GM12864 (cell line): ENCODE measurements around the gene GATB.

ENCODE experiments used
- DNase-seq: peaks from one replicate; pipeline ENCODE4 v3.0.0-alpha.2; 2011; ENCODE audit warnings: low read depth
- H3K4me3 ChIP-seq: 2 replicates; pipeline ENCODE4 v1.5.1; 2011; ENCODE audit warnings: mild to moderate bottlenecking, low read depth, low read length, control low read depth
- TF ChIP-seq, protein P1 (sequence below): IDR thresholded peaks from 2 replicates; pipeline ENCODE4 v1.5.1; 2011; ENCODE audit warnings: low read depth, mild to moderate bottlenecking, moderate library complexity, low read length, control low read depth, inconsistent platforms; ENCODE audit errors: missing control alignments

Gene GATB

DNA sequence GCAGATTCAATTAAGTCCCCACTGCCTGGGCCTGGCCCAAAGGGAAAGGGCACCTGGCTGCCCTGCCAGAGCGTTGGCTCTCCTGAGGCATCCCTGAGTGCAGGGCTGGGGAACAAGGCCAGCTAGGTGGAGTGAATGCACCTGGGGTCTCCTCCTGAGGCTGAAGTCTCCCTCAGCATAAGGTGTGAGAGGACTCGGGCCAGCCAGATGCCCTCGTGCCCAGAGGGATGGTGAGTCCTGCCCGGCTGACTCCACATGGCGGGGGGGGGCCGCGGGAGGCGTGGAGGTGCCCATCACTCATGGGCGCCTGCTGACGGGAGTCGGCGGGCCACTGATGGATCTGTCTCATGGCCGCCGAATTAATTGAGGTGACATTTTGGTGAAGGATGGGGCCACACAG, 87.8 kb downstream of the GATB start:
- no peak overlapping the region for H3K4me3 ChIP-seq
- DNase-seq: no peak
- TF ChIP-seq, protein P1, sequence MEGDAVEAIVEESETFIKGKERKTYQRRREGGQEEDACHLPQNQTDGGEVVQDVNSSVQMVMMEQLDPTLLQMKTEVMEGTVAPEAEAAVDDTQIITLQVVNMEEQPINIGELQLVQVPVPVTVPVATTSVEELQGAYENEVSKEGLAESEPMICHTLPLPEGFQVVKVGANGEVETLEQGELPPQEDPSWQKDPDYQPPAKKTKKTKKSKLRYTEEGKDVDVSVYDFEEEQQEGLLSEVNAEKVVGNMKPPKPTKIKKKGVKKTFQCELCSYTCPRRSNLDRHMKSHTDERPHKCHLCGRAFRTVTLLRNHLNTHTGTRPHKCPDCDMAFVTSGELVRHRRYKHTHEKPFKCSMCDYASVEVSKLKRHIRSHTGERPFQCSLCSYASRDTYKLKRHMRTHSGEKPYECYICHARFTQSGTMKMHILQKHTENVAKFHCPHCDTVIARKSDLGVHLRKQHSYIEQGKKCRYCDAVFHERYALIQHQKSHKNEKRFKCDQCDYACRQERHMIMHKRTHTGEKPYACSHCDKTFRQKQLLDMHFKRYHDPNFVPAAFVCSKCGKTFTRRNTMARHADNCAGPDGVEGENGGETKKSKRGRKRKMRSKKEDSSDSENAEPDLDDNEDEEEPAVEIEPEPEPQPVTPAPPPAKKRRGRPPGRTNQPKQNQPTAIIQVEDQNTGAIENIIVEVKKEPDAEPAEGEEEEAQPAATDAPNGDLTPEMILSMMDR: no peak

DNA sequence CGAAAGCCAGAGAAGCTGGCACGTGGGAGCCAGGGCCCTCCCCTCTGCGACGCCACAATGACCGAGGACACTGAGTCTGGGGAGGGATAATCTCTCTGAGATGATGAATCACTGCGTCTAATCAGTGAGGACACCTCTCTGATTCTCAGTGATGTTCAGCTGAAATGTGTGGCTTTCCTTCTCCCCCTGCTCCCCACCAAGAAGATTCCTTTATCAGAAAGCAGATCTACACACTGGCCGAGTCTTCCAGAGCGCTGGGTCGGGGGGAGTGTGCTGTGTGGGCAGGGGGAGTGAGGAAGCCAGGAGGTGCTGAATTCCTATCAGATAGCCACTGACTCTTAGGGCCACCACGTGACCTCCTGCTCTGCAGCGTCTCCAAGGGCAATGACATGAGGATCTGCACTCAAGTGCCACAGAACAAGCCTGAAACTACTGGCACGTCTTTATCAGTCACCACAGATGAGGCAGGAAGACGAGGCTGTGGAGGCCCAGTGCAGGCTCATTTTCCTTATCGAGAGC, 89.2 kb downstream of the GATB start:
- DNase-seq: no peak
- no peak overlapping the region for H3K4me3 ChIP-seq
- TF ChIP-seq, protein P1: no peak

DNA sequence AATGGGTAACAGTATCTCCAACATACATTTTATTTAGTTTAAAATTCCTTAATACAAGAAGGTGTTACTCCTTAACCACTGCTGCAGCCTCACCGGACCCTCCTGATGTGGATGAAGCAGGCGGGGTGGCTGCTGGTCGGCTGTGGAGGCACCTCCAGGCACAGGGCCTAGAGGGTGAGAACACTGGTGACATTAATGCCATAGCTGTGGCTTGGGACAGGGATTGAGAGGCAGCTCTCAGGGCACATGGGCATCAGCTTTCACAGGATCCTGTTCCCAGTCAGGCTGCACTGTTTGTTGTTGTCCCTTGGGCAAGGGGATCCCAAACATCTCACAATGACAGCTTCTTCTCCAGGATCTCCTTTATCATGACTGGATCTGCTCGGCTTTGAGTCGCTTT, 90.0 kb downstream of the GATB start:
- TF ChIP-seq, protein P1: no peak
- no peak for DNase-seq
- H3K4me3 ChIP-seq: no peak overlapping the region

DNA sequence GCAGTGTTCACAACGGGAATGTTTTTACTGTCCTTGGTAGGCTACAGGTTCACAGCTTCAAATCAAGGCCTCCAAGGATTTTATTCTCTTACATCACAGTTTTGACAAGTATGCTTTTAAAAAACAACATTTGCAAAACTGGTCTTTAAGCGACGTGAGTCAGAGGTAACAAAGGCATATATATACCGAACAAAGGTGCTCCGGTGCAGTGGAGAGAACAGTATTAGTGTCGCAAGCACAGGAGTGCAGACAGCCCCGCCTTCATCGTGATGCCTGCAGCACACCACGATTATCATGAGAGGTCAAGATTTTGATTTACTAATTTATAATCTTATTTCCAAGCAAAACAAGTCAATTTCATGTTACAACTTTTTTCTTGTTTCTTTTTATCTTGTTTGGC, 90.8 kb downstream of the GATB start:
- no peak for DNase-seq
- TF ChIP-seq, protein P1: no peak

DNA sequence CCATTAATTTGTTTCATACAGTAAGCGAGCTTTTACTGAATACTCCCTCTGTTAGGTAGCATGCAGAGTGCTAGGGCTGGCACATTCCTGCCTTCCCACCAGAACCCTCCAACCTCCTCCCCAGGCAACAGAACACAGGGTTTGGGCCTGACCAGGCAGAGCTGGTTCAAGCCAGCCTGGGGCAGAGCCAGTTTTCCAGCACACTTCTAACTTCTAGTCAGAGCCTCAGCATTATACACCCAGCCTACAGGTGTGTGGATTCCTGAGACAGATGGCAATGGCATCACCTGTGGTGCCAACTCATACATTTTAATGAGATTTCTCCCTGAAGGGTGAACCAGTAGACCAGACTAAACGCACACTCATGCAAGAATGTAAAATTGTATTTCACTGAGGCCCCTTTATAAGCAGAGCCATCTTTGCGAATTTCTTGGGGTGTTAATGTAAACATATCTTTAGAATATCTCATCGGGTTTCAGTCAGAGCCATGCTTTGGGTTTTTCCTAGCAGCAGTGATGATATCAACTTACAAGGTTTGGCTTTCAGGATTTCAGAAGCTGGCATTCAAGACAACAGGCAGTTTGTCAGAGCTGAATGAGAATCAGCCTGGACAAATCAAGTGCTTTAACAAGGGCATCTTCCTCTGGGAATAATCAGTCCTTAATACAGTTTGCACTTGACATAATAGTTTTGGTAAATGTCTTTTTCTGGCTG, 92.0 kb downstream of the GATB start:
- TF ChIP-seq, protein P1: no peak
- no peak for DNase-seq

More for the DNA sequence above, 90.8 kb downstream of the GATB start:
- H3K4me3 ChIP-seq: no peak overlapping the region

DNA sequence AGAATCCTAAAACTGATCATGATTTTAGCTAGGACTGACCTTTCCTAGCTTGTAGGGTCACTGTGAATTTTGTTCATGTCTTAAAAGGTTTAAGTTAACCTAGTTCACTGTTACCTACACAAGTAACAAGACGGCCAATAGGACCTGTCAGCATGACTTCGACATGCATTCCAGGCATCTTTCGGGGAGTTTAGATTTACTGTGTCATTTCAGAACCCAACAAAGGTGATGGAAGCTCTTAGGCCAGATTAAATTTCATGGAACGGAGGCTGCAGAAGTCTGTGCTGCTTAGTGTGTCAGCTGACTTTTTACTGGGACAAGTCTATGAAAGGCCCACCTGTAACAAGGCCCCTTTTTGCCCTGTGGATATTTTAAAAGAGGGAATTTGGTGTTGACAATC, 93.1 kb downstream of the GATB start:
- no peak for DNase-seq
- TF ChIP-seq, protein P1: no peak
- no peak overlapping the region for H3K4me3 ChIP-seq

More for the DNA sequence above, 92.0 kb downstream of the GATB start:
- no peak overlapping the region for H3K4me3 ChIP-seq

DNA sequence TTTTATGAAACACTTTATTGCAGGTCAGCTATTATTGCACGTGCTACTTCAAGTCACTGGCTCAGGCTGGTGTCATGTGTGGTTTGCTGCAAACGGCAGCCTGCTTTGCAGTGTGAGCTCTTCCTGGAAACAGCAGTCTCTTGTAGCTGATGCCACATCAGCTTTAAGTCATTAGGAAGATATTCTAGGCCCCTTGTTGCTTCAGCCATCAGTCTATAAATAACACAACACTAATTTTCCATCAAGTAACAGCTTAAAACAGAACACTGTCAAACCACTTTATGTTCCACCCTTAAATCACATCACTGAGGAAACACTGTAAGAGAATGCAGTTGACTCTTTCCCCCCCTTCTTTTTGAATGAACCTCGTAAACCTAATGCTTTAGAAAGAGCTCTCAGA, 93.8 kb downstream of the GATB start:
- no peak for DNase-seq
- H3K4me3 ChIP-seq: no peak overlapping the region
- TF ChIP-seq, protein P1: no peak
